ENCODE data around the gene HYAL3.

DNA sequence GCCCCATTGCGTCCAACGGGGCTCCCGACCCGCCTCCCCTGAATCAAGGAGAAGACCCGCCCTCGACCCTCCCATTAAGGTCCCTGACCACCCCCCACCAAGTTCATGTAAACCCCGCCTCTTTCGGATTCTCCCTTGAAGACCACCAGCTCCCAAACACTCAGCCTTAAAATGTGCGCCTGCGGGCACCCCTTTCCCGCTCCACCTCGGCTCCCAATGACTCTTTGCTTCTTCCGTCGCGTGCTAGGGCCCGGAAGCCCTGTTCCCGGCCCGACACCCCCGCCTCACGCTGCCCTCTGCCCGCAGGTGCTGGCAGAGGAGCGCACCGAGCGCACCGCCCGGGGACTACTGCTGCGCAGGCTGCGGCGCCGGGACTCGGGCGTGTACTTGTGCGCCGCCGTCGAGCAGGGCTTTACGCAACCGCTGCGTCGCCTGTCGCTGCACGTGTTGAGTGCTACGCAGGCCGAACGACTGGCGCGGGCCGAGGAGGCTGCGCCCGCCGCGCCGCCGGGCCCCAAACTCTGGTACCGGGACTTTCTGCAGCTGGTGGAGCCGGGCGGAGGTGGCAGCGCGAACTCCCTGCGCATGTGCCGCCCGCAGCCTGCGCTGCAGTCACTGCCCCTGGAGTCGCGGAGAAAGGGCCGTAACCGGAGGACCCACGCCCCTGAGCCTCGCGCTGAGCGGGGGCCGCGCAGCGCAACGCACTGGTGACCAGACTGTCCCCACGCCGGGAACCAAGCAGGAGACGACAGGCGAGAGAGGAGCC is 23.0 kb downstream of the HYAL3 start:
- TF ChIP-seq CTCF (IDR thresholded peaks at IDR 0.05) (no peak), ESRRA (CRISPR knock-in tag; IDR thresholded peaks at IDR 0.05; ENCODE audit: borderline replicate concordance) (no peak), SP1 (CRISPR knock-in tag; conservative IDR thresholded peaks at IDR 0.05) (no peak), NR2C2 (CRISPR knock-in tag; IDR thresholded peaks at IDR 0.05) (no peak), FOXP1 (CRISPR knock-in tag; IDR thresholded peaks at IDR 0.05; ENCODE audit: borderline replicate concordance) (no peak)
